ENCODE measurements around the gene RCCD1.
"Not testable (repeated sequence)": the region's sequence is repeated elsewhere in the genome, so short reads cannot be mapped to it uniquely, and the experiment has no call there.

GRCh38 chr15:90926766-90927165 lies 27.9 kb upstream of the RCCD1 start:
- TF ChIP-seq CTCF (IDR thresholded peaks at IDR 0.05; ENCODE audit: poor library complexity, severe bottlenecking); EP300 (conservative IDR thresholded peaks at IDR 0.05; ENCODE audit: poor library complexity, severe bottlenecking); SMC3 (conservative IDR thresholded peaks at IDR 0.05; ENCODE audit: poor library complexity); RAD21 (conservative IDR thresholded peaks at IDR 0.05); EZH2 (IDR thresholded peaks at IDR 0.05; ENCODE audit: borderline replicate concordance, insufficient read depth, low read length, poor library complexity, severe bottlenecking); REST (IDR thresholded peaks at IDR 0.05; ENCODE audit: borderline replicate concordance); POLR2AphosphoS5 (IDR thresholded peaks at IDR 0.05): not testable (repeated sequence)

Data from neural cell (in vitro differentiated cells).